Right kidney (tissue), 1 donor: ENCODE measurements around the gene SLC6A11.

Experiments
- DNase-seq: peaks from one replicate; pipeline ENCODE4 v3.0.0-alpha.2; 2016

SLC6A11 gene

DNA sequence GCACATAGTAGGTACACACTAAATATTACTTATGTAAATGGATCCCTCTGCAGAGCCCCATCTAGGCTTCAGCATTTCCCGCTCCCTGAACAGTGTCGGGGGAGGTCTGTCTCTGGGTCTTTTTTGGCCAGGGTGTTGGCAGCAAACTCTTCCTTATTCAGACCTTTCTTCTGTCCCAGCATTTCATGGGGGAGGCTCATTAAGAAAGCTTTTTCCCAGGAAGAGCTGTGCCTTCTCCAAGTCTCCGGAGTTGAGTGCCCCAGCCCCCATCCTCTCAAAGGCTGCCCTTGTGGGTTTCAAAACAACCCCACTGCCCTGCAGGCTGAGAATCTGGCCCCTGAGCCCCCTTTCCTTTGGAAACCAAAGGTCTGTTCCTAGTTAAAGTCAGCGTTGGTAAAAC lies 25.1 kb downstream of the SLC6A11 start:
- DNase-seq: no peak

DNA sequence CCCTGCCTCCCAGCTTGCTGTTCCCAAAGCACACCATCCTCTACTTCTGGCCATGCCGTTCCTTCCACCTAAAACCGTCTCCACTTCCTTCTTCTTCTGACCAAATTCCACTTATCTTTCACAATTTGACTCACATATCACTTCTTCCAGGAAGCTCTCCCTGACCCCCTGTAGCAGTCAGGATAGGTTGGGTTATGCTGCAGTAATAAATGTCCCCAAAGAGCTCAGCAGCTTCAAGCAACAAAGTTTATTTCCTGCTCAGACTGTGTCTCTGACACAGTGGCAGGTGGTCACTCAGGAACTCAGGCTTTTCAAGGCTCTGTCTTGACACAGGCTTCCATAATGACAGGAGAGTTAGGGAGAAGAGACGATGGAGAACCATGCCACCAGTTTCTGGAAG lies 27.4 kb downstream of the SLC6A11 start:
- no peak for DNase-seq

DNA sequence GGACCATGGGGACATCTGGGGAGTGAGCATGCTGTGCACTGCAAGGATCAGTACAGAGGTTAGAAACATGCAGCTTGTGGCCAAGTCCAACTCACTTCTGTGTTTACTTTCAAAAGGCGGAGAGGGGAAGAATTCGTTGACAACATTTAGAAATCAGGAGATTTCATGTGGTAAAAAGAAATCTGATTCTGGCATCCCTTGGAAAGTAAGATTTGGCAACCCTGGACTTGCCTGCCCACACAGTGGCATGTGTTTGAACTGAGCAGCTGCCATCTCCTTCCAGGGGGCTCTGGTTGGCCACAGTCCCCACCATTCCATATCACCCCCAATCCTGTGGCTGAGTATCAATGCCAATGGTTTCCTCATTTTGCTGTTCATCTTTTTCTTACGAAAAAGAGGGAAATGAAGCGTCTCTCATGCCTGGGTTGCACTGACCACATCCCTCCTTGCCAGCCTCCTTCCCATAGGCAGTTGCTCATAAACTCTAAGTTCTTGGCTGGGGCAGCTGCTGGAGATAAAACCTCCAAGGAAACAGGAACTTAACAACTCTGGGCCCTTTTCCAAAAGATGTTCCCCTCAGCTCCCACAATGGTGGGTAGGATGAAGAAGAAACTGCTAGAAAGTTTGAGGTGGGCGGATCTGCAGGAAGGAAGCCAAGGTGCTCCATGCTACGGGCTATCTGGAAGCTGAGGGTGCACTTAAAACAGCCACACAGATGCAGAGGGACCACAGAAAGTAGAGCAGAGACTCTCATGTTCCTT lies 29.2 kb downstream of the SLC6A11 start:
- no peak for DNase-seq

DNA sequence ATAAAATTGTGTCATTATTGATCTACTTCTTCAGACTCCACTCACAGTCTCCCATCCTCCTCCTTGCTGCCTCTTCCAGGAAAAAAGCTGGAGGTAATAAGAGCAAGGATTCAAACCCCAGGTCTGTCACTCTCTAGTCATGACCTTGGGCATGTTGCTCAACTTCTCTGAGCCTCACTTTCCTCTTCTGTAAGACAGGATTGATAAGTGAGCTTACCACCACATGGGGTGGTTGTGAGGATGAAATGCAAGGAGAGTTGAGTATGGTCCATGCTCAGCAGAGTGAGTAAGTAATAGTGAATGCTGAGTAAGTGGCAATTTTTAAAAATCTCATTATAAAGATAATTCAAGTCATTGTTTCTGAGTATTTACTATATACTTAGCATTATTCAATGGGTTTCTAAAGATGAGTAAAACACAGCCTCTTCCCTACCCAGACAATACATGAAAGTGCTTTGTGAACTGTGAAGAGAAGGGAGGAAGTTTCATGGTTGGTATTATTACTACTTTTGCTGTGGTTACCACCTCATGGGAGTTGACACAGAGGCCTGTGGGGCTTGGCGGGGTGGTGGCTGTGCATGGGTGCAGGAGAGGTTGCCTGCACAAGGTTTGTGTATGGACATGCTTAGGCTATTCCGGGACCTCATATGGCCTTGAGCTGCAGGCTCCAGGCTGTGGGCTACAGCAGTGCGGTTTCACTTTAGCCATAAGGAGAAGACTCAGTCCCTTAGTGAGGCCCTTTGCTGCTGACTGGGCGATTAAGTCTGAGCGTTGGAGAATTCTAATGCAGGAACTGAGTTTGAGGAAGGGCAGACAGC lies 30.0 kb downstream of the SLC6A11 start:
- DNase-seq: no peak

DNA sequence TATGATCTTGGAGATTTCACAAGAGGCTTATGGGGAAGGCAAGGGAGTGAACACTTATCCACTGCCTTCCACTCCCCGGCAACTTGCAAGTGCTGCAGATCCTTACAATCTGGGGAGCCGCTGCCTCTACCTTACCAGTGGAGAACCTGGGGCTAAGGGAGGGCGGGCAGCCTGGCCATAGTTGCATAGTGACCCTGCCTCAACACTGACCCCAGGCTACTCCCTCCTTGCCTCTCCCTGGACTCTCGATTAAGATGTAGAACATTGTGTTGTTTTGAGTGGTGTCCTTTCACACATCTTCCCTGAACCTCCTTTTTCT lies 30.6 kb downstream of the SLC6A11 start:
- DNase-seq: no peak

DNA sequence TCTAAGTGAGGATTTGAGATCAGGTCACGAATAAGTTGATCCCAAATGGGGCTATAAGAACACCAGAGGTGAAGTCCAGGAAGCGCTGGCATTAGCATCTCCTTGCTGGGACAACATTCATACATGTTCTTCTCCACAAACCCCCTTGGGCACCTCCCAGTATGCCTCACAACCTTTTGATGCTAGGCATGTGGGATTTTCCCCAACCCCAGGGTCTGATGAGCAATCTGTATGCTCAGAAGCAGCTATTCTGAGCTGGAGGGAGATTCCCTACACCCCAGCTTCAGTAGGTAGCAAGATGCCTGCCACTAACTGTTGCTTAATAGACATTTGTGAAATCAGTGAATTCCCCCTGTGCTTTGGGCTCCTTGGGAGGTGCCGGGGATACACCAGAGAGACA lies 32.2 kb downstream of the SLC6A11 start:
- no peak for DNase-seq

DNA sequence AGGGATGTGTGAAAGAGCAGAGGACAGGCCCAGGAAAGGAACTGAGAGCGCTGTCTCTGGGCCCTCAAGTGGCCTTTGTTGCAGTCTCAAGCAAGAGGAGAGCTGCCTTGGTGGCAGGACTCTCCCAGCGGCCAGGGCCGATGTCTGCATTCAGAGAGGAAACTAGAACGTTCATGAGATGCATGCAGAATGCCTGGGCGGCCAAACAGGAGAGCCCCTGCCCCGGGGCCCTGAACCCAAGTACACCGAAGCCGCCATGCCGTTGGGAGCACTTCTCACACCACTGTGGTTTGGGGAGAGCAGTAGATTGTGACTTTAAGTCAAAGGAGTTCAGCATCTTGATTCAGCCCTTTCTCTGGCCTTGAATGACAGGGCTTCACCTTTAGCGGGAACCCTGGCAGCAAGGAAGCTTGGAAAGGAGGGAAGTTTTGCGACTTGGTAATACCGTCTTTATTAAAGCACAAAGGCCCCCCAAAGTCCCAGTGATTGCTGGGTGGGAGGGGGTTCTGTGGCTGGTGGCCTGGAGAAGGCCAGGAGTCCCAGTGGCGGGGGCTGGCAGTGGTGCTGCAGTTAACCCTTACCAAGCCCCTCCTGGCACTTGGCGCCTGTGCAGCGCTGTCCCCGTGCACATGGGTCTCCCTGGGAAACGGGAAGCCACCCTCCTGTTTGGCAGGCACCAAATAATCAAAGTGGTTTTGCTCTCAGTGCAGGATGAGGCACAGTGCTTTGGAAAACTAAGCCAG lies 36.2 kb downstream of the SLC6A11 start:
- DNase-seq: no peak

DNA sequence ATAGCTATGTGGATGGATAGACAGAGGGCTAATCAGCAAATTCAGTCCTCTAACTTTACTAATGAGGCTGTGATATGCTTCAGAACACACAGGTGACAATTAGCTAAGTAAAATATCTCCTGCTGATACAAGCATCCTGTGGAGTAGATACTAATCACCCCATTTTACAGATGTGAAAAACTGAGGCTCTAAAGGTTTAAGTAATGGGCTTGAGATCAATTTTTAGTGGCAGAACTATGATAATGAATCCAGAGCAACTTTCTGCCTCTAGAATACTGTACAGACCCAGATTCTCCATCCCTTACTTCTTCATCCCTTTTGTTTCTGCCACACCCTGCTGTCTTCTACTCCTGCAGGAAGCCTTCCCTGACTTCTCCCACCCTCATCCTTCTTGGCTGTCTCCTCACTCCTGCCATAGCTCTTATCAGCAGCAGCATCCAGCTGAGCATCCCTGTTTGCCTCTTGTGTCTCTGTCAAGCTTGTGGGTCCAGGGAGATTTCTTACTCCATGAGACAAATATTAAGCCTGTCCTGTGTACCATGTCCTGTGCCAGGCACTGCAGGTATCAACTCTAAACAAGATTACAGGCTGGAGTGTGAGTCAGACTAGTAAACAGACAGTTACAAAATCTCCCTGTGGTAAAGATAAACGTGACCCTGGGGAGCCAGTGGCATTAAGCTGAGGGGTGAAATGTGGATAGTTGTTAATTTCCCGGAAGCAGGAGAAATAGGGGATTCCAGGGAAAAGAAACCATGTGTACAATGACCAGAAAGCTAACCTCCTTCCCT lies 39.2 kb downstream of the SLC6A11 start:
- no peak for DNase-seq

DNA sequence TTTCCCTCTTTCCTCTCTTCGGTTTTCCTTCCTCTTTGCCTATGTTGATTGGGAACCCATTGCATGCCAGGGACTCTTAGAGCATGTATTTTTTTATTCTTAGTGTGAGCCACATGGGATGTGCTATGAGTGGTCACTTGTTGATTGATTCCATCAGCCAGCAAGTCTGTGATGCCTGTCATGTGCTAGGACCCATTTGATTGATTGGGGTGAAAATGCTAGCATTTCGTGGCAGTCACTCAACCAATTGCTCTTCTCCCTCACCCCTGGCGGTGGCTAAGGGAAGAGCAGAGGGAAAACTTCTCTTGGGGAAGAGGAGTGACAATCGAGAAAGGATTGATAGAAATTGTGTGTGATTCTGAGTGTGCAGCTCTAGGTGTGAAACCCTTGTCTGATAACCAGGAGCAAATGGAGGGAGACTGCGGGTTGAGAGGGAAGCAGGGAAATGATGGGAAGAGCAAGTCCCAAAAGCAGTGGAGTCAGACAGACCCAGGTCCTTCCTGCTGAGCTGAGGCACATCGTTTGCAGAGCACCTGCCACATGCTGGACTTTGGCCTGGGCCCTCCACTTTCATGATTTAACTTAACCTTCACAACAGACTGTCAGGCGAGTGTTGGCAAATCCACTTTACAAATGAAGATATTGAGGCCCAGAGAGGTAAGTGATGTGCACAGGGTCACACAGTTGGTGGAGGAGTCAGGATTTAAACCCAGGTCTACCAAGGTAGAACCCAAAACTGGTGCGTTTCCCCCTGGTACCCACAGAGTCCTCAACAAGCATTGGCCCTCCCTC lies 40.0 kb downstream of the SLC6A11 start:
- no peak for DNase-seq

DNA sequence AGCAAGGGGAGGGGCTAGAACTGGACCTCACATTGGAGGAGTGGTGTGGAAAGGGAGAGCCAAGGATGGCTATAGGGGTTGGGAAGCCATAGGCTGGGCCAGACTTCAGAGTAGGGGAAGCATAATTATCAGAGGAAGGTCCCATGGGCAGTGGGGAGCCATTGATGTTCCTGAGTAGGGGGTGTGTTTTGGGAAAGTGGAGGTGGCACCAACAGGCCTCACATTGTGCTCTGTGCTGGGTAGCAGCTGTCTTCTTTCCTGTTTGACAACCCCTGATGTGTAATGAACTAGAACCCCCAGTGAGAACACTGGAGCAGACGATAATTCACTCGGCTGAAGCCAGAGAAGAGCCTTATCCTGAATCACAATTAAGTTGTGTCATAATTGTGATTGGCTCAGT lies 41.2 kb downstream of the SLC6A11 start:
- DNase-seq: no peak

DNA sequence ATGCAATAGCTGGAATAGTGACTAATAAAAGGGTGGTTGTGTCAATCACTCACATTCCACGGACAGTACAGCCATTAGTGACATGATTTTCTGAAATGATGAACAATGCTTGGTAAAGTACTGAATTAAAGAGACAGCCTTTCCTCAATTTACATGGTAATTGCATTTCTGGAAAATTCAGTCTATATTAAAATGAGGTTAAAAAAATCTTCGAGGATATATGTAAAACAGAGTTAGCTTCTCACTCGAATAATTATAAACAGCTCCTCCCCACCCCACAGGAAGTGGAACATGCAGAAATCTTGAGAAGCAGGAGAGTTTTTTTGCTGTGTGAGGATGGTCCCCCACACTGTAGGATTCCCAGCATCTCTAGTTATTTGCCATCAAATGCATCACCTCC lies 42.1 kb downstream of the SLC6A11 start:
- no peak for DNase-seq

DNA sequence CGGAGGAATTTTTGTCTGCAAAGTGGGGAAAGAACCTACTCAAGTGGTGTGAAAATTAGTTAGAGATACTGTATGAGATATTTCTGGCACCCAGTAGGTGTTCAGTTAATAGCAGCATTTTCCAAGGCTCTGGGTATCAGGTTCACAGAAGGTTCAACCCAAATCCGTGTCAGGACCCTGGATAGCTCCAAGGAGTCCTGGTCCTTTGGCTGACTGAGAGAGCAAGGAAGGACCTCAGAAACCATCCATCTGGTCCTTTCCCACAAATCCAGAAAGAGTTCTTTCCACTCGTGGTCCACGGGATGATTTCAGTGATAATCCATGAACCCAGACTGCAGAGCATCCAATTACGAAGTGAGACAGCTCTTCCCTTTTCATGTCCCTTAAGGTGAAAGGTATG lies 51.4 kb downstream of the SLC6A11 start:
- DNase-seq: peak; percentile 4

DNA sequence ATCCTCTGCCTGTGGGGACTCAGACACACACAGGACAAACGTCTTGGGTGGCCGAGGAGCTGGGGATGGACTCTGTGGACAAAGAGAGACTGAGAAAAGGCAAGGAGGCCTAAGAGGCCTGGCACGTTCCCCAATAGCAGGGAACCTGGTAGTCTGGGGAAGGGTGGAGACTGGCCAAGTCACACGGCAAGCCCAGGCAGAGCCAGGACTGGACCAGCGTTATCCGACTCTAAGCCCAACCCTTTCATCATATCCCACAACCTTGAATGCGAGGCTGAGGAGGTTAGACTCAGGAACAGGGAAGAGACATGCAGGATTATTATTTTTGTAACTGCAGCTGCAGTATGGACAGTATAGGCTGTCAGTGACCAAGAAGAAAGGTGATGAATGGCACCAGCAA lies 53.4 kb downstream of the SLC6A11 start:
- no peak for DNase-seq

DNA sequence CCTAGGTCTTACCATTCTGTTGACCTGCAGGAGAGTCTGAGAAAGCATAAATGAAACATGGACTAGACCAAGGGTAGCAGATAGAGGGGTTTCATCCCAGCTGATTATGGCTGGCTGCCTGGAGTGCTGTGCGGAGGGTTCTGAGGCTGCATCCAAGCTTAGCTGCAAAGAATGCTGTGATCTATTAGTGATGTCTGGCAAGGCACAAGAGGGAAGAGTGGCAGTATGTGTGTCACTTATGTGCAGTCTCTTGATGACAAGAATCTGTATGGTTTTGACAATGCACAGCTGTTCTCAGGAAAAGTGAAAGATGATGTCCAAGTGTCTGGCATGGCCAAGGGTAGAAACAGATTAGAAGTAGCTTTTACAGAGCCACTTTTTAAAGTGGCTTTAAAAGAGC lies 54.3 kb downstream of the SLC6A11 start:
- DNase-seq: no peak

DNA sequence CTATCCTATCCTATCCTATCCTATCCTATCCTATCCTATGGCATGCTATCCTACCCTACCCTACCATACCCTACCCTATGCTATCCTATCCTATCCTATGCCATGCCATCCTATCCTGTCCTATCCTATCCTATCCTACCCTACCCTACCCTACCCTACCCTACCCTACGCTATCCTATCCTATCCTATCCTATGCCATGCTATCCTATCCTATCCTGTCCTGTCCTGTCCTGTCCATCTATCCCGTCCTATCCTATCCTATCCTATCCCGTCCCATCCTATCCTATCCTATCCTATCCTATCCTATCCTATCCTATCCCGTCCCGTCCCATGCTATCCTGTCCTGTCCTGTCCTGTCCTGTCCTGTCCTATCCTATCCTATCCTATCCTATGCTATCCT lies 57.4 kb downstream of the SLC6A11 start:
- DNase-seq: no peak

DNA sequence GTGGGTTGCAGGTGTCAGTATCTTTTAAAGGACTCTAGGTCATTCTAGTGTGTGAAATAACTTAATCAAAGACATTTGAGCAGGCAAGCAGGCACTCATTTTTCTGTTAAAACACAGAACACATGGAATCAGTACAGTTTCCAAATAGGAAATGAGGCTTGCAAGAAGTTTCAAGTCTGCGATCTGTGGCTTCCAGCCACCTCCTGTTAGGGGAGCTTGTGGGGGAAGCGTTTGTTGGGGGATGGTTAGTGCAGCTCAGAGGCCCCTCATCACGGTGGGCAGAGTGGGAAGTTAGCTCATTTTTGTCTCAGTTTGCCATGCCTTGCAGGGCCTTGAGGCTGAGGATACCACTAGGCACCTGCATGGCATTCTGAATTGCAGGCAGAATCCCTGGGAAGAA lies 59.9 kb downstream of the SLC6A11 start:
- DNase-seq: no peak

DNA sequence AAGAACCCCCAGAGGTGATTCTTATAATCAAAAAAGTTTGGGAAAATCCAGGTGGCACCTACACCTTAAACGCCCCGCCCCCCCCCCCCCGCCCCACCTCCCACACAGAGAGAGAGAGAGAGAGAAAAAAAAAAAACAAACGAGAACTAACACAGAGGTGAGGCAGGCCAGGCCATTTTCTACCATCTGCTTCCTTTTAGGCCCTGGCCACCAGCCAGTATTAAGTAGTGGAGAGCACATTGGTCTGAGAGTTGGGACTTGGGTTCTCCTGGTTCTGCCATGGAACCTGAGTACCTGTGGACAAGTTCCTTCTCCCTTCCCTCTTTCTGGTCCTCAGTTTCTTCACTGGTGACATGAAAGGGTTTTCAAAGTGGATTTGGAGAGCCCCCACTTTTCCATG lies 60.6 kb downstream of the SLC6A11 start:
- no peak for DNase-seq

DNA sequence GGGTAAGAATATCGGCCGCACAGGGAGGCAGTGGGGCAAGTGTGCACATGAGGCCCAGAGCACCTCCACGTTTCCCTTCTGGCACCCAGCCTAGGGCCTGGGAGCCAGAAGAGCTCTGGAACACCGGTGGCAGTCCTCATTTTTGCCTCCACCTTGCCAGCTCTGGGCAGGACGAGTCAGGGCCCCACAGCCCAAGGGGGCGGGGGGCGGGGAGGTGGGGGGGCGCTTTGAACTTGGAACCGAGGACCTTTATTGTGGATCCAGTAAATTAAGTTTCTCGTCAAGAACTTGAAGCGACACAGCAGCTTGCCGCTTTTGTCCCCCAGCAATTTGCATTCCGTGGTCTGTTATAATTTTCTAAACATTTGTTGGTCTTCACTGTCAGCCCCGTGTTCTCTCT lies 66.8 kb downstream of the SLC6A11 start:
- no peak for DNase-seq

DNA sequence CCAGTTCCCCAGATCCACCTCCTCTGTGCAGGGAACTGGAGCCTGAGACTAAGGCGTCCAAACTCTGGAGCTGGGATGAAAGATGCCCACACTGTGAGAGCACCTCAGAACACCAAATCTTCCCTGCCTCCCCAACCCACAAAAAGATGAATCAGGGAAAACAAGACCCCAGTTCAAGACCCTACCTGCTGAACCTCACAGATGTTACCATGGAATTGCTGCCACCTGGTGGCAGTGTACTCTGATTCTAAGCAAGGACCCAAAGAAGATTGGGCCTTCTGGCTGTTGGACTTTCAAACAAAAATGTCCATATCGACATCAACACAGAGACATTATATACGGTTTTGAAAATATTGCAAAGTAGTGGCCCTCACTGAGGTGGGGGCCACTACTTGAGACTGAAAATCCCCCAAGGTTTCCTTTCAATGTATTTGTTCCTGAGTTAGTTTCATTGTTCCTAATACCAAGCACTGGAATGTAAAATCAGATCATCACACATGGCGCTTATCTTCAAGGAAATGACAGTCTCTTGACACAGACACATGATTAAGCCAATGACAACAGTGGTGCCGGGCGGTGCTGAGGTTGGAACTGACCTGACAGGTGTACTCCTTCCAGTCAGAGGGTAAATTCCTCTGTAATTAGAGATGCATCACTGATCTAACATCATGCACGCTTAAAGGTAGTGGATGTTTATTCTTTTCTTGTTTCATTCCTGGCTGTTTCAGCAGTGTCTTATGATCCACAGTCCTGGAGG lies 67.6 kb downstream of the SLC6A11 start:
- DNase-seq: no peak

DNA sequence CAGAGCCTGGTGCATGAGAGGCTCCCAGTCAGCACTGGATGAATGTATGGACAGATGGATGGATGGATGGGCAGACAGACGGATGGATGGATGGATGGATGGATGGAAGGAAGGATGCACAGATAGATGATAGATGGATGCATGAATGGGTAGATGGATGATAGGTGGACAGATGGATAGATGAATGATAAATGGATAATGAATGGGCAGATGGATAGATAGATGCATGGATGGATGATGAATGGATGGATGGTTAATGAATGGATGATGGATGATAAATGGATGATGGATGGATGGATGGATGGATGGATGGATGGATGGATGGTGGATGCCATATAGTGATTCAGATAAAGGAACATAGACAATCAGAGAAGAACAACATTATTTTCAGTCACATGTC lies 71.0 kb downstream of the SLC6A11 start:
- DNase-seq: no peak

DNA sequence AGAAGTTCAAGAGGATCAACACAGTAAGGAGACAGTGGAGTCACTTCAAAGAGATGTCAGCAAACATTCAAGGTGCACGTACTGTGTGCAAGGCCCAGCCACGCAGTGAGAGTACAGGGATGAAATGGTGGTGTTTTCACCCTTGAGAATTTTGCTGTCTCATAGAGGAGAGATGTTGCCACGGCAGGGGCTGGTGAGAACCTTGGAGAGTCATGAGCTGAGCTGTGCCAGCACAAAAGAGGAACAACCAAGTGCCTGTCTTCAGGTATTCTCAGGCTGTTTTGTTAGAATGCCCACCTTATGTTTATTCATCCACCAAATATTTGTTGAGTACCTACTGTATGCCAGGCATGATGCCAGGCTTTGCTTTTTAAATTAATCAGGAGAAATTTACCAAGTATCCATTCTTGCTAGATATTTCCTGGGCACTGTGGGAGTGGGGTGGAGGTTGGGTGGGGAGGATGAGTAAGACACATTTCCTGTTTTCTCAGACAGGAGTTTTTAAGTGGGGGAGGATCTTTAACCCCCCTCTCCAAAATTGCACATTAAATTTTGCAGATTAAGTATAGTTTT lies 72.6 kb downstream of the SLC6A11 start:
- DNase-seq: no peak
